Measurements from ENCODE around the gene RAP1GAP.

RAP1GAP gene

DNA sequence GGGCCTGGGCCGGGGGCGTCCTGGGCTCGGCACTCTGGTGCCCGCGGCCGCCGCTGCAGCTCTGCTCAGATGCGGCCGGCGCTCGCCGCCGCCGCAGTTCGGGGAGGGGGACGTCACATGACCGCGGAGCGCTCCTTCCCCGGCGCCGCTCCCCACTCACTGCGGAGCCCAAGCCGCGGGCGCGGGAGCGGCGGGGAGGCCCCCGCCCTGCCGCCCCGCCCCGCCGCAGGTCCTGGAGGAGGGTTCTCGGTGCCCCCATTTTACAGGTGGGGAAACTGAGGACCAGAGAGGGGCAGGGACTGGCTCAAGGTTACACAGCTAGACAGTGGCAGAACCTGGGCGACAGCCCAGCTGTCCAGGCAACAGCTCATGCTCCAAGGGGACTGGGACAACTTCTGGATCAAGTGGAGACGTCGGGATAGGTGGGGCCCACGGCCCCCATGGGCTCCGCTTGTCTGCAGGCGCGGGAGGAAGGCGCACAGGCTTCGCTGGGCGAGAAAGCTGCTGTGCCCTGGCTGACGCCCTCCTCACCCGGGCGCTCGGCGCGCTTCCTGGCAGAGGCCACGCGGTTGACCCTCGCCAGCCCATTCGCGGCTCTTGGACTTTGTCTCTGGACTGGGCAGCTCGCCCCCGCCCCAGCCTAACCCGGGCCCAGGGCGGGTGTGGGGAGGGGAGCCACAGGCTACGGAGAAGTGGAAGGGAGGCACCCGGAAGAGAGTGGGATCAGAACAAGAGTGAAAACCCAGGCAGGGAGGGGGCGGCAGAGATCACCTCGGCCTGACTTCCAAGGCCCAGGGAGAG, at the start of gene RAP1GAP:
TSS of gene RAP1GAP (minus strand) at position 100 of the 801 bp plus-strand sequence. CDS start 49,325 bp downstream, outside the sequence.
- DNase-seq: peak in 1 of 2 experiments; percentile 61

DNA sequence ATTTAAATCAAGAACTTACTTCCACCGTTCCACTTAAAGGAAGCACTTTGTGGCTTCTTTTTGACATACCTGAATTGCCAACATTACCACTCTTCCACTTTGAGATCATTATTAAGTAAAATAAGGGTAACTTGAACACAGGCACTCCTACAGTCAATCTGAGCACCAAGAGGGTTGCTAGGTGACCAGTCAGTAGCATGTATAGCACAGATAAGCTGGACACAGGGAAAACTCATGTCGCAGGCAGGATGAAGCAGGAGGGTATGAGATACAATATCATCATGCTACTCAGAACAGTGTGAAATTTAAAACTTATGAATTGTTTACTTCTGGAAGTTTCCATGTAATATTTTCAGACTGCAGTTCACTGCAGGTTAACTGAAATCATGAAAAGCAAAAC, 47.0 kb upstream of the RAP1GAP start:
- DNase-seq: no peak

DNA sequence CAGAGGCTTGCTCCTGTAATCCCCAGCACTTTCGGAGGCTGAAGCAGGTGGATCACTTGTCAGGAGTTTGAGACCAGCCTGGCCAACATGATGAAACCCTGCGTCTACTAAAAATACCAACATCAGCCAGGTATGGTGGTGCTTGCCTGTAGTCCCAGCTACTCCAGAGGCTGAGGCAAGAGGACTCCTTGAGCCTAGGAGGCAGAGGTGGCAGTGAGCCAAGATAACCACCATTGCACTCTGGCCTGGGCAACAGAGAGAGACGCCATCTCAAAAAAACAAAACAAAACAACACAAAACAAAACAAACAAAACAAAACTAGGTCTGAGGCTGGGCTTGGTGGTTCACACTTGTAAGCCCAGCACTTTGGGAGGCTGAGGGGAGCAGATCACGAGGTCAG, 38.7 kb upstream of the RAP1GAP start:
- DNase-seq: no peak

DNA sequence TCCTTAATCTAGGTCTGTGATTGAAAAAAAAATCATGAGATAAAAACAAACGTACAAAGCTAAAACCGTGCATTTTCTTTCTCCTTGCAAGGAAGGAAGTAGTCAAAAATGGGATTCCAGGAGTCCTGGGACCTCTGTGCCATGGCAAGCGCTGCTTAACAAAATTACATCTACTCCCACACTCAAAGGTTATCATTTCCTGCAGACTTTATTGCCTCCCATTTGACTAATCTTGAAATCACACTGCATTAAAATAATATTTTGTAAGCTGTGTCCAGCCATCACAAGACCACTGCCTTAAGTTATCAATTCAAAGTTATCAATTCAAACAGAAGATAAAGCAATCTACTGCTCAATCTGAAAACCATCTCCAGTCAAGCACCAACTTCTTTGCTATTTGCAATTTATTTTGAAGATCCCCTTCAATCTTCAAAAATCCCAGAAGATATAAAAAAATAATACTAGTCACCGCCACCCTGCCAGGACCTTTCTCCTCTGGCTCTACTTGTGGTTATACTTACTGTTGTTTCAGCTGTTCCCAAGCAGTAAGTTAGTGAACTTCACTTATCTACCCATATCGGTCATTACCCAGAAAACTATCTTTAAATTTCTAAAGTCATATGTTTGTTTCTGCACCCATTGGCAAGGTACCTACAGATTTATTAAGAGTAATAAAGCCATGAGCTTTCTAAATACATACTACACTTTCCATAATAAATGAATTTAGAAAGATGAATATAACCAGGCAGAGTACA, 38.1 kb upstream of the RAP1GAP start:
- DNase-seq: no peak

DNA sequence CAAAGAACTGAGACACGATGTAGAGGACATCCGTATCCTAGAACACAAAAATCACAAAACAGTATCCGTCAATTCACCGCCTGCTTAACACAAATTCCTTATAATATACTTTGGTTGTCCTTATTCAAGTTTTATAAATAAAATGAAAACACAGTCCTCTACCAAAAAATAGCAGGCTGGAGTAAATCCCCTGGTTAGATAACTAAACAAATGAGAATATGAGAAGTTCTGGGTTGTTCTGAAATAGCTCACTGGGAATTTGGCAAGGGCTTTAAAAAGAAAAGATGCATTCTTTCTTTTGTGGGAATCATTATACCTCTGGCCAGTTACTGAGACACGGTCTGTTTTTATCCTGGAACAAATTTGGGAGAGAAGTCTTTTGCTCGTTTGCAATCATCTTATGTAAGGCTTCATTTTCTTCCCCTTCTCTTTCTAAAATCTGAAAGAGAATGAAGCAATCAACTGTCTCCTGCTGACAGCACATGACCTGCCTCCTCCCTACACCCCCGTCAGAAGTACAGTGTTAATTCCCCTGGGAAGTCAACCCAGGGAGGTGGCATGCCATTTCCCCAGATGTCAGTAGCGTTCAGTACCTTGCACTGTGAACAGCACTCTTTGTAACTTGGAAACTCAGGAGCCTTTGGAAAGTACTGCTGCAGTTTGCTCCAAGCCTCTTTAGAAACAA, 37.1 kb upstream of the RAP1GAP start:
- no peak for DNase-seq

DNA sequence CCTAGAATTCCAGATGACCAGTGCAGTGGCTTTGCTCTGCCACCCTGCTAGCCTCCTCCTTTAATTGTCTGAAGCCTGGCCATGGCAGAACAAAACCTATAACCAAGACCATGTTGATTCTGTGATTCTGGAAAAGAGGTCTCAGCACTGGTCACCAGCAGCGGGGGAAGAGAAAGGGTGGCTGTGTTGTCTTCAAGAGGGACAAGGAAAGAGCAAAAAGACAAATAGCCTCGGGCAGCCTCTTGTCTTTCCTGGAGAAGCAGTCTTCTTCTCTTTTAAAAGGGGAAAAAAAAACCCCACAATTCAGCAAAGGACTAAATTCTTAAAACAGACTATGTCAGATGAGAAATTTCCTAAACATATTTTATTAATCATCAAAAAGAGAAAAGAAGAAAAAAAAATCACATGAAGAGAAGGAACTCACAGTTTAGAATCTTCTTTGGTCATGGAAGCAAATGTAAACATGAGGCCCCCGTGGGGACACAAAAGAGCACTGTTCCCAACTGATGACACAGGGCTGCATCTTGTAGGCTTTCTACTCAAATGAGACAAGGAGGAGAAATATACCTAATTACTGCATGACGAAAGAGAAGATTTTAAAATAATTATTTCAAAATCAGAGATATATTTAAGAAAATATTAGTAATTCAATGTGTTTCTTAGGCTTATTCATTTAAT, 36.3 kb upstream of the RAP1GAP start:
- DNase-seq: peak in 1 of 2 experiments; percentile 9

DNA sequence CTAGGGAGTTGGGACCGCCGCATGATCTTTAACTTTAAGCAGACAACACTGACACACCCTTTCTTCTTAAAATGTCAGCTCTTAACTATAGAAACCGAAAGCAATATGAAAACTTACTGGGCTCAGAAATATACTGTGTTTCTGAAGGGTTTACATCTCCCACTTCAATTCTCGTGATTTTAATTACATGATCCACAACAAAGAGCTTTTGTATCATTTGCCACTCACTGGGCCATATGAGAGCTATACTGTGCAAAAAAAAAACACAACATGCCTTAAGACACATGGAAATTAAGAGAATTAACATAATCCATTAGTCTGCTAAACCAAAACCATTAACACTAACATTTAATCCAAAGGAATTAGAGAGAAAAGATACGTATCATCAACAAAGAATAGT, 35.0 kb upstream of the RAP1GAP start:
- DNase-seq: no peak

DNA sequence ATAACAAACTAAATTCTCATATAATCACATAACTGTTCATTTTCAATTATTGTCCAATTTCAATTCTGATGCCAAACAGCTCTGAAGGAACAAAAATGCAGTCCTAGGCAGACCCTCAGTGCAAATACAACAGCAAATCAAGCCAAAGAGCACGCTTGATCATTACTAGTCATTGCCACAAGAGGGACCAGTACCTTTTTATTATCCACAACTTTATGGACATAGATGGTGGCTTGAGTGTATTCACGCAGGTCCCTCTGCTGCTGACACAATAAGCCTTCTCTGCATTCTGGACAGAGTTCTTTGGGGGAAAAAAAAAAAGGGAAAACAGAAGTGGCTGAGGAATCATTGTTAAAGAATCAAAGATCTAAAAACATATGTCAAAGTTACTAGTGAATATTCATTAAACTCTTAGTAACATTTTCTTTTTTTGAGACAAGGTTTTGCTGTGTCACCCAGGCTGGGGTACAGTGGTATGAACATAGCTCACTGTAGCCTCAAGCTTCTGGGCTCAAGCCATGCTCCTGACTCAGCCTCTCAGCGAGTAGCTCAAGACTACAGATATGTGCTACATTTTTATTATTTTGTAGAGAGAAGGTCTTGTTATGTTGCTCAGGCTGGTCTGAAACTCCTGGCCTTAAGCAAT, 34.3 kb upstream of the RAP1GAP start:
- peak in 1 of 2 experiments; percentile 34 for DNase-seq

DNA sequence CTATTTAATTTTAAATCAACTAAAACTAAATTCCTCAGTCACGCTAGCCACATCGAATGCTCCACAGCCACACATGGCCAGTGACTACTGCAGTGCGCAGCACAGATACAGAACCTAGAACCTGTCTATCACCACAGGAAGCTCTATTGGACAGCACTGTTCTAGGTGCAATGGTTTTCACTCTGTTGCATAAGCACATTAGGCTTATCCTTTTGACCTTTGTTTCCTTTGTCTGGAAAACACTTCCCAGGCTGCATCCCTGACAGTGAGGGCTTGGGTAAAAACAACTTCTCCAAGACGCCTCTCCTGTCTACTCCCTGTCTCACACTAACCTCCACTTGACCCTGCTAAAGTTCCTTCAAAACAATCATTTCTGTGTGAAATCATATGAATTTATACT, 33.6 kb upstream of the RAP1GAP start:
- DNase-seq: no peak

DNA sequence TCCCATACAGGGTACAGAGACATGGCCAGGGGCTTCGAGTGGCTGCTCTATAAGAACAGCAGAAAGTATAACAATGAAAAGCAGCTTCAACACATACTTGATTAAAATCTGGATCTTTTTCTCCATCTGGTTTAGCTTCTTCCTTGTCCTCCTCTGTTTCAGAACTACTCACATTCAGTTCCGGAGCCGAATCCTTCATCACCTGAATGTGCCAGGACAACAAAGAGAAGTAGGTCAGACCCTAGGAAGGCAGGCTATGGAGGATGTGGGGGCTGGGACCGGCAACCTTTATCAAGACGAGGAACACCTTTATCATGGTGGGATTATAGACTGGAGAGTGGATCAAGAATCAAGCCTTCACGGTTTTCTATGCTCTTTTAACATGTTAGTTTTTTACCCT, 32.2 kb upstream of the RAP1GAP start:
- no peak for DNase-seq

DNA sequence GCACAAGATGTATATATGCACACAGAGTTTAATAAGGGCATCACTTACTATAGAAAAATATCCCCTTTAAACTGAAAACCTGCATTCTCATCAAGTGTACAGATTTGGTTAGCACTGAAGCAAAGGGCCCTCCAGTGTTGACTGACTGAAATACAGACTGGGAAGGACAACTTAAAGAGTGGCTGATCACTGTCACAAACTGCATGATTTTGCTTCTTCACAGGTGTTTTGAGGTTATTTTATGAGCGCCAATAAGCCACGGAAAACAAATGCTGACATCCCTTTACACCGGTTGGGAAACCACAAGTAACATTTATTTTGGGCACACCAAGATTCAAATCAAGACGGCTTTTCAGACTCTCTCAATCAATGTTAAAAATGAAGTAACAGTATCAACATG, 30.9 kb upstream of the RAP1GAP start:
- DNase-seq: no peak

DNA sequence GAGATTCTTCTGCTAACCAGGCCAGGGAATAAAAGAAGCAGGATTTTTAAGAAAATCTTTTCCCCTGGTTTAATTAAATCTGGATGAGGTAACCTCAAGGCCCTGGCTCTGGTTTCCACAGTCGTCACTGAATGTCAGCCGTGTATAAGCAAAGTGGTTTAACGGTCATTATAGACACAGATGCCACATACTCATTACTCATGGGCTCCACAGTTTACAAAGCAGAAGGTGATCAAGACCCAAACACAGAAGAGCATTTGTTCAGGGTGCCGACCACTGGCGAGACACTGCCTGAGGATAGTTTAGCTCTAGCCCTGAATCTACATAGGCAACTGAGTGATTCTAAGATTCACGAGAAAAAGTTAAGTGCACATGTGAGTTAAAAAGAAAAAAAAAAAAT, 27.8 kb upstream of the RAP1GAP start:
- DNase-seq: no peak

DNA sequence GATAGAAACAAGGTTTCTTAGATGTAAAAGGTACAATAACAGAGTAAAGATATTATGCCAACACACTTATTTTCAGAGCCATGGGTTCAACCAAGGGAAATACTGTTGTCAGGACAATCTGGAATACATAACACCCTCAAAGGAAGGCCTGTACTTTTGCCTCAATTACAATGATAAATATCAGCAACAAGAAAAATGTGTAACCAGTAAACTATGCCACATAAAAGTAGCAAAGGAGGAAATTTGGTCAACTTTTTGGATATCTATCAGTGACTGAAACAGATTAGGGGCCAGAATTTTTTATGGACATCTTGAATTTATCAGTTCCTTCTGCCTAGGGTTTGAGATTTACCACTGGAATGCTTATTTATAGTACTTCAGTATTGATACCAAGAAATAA, 24.6 kb upstream of the RAP1GAP start:
- no peak for DNase-seq

DNA sequence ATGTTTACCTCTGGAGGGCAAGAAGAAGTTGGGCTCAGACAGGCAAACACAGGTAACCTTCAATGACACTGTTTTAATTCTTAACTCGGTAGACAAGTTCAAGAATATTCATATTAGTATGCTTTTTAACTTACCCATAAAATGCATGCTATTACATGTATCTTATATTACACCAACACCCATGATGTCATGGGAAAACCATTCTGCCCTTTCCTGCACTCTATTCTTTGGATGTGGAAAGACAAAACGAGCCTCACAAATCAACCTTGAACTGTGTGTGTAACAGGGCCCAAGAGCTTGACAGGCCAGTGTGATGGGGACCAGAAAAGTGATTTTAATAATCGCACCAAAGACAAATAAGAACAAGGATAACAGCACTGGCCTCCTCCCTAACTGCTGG, 22.6 kb upstream of the RAP1GAP start:
- no peak for DNase-seq

DNA sequence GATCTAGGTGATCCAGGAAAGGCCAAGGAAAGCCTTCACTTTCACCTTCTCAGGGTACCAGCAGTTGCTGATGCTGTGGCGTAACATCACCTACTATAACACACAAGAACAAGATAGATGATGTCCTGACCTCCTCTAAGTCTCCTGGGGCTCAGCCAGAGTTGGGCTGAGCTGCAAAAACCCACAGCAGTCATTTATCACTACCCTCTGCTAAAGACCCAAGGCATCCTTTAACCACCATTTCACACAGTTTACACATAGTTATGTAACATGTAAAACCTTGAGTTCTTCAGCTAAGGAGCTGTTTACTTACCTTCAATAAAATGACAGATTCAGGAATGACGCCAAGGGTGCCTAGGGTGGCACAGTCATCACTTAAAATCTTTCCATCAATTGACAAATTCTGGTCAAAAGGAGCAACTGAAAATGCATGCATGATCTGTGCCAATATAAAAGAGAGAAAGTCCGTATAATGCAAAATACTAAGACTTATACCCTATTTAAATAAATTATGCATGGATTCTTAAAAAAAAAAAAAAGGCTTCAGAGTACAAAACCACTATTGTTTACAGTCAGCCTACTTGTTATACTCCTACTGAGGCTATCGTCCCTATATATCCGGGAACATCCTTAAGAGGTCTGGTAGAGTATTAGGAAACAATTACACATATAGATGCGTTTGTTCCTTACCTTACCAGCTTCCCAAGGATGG, 20.7 kb upstream of the RAP1GAP start:
- DNase-seq: no peak

DNA sequence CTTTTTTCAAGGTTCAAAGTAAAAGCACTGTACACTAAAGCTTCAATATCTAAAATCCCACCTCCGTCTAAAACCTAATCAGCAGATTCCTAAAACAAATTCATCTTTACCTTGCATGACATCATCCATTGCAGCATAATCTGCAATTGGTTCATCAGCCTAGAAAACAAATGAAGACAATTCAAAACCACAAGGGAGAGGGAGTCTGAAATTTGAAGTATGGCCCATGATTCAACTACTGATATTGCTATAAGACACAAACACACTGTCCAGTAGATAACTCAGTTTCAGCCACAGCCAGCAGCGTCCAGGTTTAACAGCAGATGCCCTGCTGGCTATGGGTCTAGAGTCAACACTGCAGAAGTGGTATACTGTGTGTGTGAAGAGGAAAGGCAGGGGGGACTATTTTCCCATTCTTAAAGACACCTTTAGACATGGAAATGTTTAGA, 17.9 kb upstream of the RAP1GAP start:
- DNase-seq: no peak

DNA sequence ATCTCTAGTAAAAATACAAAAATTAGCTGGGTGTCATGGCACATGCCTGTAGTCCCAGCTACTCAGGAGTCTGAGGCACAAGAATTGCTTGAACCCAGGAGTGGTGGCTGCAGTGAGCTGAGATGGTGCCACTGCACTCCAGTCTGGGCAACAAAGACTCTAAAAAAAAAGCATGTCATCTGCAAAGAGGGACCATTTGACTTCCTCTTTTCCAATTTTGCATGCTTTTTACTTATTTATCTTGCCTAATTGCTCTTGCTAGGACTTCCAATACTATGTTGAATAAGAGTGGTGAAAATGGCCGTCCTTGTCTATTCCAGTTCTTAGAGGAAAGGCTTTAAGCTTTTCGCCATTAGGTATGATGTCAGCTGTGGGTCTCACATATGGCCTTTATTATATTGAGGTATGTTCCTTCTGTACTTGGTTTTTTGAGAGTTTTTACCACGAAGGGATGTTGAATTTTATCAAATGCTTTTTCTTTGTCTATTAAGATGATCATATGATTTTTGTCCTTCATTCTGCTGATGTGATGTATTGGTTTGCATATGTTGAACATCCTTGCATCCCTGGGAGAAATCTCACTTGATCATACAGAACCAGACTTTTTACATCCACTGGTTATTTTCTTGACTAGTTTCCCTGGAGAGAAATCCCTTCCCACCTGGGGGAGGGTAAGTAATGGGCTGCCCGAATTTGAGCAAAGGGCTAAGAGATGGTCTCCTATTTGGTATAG, 17.0 kb upstream of the RAP1GAP start:
- no peak for DNase-seq

DNA sequence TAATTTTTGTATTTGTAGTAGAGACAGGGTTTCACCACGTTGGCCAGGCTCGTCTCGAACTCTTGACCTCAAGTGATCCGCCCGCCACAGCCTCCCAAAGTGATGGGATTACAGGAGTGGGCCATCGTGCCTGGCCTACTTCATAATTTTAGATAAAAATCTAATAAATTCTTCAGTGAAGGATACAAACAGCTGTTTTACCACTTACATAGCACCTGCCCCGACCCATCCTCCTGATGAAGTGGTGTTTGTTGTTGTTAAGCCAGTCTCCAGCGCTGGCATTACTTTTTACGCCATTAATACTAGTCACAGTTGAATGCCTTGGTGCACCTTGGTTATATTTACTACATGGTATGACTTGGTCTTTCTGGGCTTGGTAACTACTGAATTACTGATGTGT, 12.3 kb upstream of the RAP1GAP start:
- DNase-seq: no peak

DNA sequence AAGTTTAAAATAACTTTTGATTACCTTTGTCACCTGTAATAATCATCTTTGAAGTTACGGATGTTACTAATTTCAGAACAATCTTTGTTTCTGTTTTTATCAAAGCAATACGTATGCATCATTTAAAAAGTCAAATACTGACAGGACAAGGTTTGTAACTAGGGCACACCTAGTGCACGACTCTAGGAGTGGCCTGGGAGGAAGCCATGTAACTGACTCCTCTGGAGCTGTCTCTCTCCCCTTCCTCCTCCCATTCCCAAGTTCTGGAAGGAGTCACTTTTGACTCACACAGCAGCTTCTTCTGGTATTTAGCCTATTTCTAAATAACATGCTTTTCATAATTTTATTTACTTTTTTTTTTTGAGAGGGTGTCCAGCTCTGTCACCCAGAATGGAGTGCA, 11.8 kb upstream of the RAP1GAP start:
- no peak for DNase-seq

DNA sequence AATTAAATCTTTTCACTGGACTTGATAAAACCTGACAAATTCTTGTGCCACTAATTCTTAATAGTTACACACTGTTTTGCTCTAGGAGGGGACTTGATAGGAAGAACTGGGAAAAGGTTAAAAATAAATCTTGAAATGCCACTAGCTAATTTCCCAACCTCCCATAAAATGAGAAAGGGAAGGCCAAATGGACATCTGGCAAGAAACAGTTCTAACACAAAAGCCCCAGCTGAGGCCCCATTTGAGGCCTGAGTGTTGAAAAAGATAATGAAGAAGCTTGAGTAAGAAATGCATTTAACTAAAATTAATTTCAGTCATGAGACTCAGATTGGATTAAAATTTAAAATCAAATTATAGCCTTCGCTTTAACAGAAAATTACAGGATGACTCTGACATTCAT, 11.2 kb upstream of the RAP1GAP start:
- no peak for DNase-seq

DNA sequence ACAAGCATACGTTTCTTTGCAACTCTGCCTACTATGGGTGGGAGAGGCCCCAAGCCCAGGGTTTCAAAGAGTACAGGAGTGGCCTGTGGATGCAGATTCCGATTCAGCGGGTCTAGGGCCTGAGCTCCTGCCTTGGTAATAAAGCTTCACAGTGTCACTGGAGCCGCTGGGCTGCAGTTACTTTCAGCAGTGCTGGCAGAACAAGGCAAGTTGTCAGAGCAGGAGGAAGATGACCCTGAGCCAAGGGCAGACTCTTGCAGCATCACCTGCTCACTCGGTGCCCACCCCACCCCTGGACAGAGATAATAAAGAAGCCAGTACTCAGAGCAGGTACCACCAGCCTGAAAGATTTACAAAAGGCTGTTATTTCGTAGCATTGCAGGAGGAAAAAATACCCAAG, 8.0 kb upstream of the RAP1GAP start:
- DNase-seq: no peak

Data from NCI-H526 (cell line).